HepG2 (cell line): Measurements from ENCODE around the gene MASP1. TPM values are rescaled to one million over a fixed set of nuclear protein-coding genes. Genes with fewer than 3 reads are reported as not detected.
A peak's percentile ranks its signal among the peaks of the same experiment; 100 is the strongest.

ENCODE experiments used
- ARHGAP35 ChIP-seq: sonication (generic); formaldehyde crosslinking; IDR thresholded peaks from 2 replicates; pipeline ENCODE4 v1.9.0; 2022; ENCODE audit warnings: mild to moderate bottlenecking, inconsistent platforms, moderate library complexity, missing genetic modification reagents, borderline replicate concordance
- BRD4 ChIP-seq: sonication (generic); formaldehyde crosslinking; IDR thresholded peaks from 2 replicates; pipeline ENCODE4 v1.4.0; 2020; ENCODE audit warnings: missing genetic modification reagents
- DNMT1 ChIP-seq: sonication (generic); formaldehyde crosslinking; IDR thresholded peaks from 2 replicates; pipeline ENCODE4 v1.5.1; 2020; ENCODE audit warnings: mild to moderate bottlenecking, missing genetic modification reagents
- DPF2 ChIP-seq: sonication (generic); formaldehyde crosslinking; IDR thresholded peaks from 2 replicates; pipeline ENCODE4 v1.4.0; 2020; ENCODE audit warnings: mild to moderate bottlenecking, low read depth, missing genetic modification reagents, borderline replicate concordance
- GATAD2A ChIP-seq: IDR thresholded peaks from 2 replicates; pipeline ENCODE4 v1.6.1; 2016
- HNF4A ChIP-seq: sonication (generic); formaldehyde crosslinking; IDR thresholded peaks from 2 replicates; pipeline ENCODE4 v1.4.0; 2020; ENCODE audit warnings: missing genetic modification reagents
- NKX3-1 ChIP-seq: sonication (generic); formaldehyde crosslinking; IDR thresholded peaks from 2 replicates; pipeline ENCODE4 v1.5.0; 2020; ENCODE audit warnings: missing genetic modification reagents
- RAD21 ChIP-seq: fragments of 450-650 bp; formaldehyde crosslinking; IDR thresholded peaks from 2 replicates; pipeline ENCODE4 v1.5.0; 2020; ENCODE audit warnings: mild to moderate bottlenecking
- REPIN1 ChIP-seq: sonication (generic); formaldehyde crosslinking; IDR thresholded peaks from 2 replicates; pipeline ENCODE4 v1.8.0; 2022; ENCODE audit warnings: missing genetic modification reagents, low read depth, mild to moderate bottlenecking, borderline replicate concordance
- RXRA ChIP-seq: sonication (generic); formaldehyde crosslinking; IDR thresholded peaks from 2 replicates; pipeline ENCODE4 v1.5.1; 2020; ENCODE audit warnings: missing genetic modification reagents
- TOPORS ChIP-seq: sonication (generic); formaldehyde crosslinking; IDR thresholded peaks from 2 replicates; pipeline ENCODE4 v1.8.0; 2023; ENCODE audit warnings: mild to moderate bottlenecking, missing genetic modification reagents
- ZMYM2 ChIP-seq: sonication (generic); formaldehyde crosslinking; IDR thresholded peaks from 2 replicates; pipeline ENCODE4 v1.8.0; 2022; ENCODE audit warnings: mild to moderate bottlenecking, missing genetic modification reagents
- ZNF225 ChIP-seq: sonication (generic); formaldehyde crosslinking; IDR thresholded peaks from 2 replicates; pipeline ENCODE4 v1.4.0; 2020; ENCODE audit warnings: mild to moderate bottlenecking, missing genetic modification reagents
- ZNF331 ChIP-seq: sonication (generic); formaldehyde crosslinking; IDR thresholded peaks from 2 replicates; pipeline ENCODE4 v1.4.0; 2020; ENCODE audit warnings: missing genetic modification reagents
- ZNF337 ChIP-seq: sonication (generic); formaldehyde crosslinking; IDR thresholded peaks from 2 replicates; pipeline ENCODE4 v1.5.1; 2020; ENCODE audit warnings: missing genetic modification reagents, low read depth, mild to moderate bottlenecking, borderline replicate concordance
- ZNF354B ChIP-seq: sonication (generic); formaldehyde crosslinking; IDR thresholded peaks from 2 replicates; pipeline ENCODE4 v1.8.0; 2022; ENCODE audit warnings: mild to moderate bottlenecking, missing genetic modification reagents
- ZNF468 ChIP-seq: sonication (generic); formaldehyde crosslinking; IDR thresholded peaks from 2 replicates; pipeline ENCODE4 v1.8.0; 2022; ENCODE audit warnings: mild to moderate bottlenecking, moderate library complexity, missing genetic modification reagents
- ZNF501 ChIP-seq: sonication (generic); formaldehyde crosslinking; IDR thresholded peaks from 2 replicates; pipeline ENCODE4 v1.5.1; 2020; ENCODE audit warnings: mild to moderate bottlenecking, moderate library complexity, missing genetic modification reagents
- ZNF607 ChIP-seq: sonication (generic); formaldehyde crosslinking; IDR thresholded peaks from 2 replicates; pipeline ENCODE4 v1.5.1; 2020; ENCODE audit warnings: missing genetic modification reagents, mild to moderate bottlenecking, borderline replicate concordance
- ZNF629 ChIP-seq: sonication (generic); formaldehyde crosslinking; conservative IDR thresholded peaks from 2 replicates; pipeline ENCODE4 v1.5.0; 2020; ENCODE audit warnings: missing genetic modification reagents
- polyA plus RNA-seq, 8 experiments: library from polyadenylated mRNA; depleted of rRNA in 3 of 8; stranded (reverse) in 7 of 8; unstranded in 1 of 8; fragments of >200 nt; fragmentation: Illumina TruSeq in 4 of 8; extraction: Trizol in 4 of 8; gene quantifications; 2 replicates each; pipeline versions ENCODE4 v1.2.1 to v1.2.3, GENCODE V29; 2011 to 2016; ENCODE audit warnings: low read depth in 4 of 8, missing spikeins in 1 of 8, mixed read lengths in 1 of 8; ENCODE audit not compliant: insufficient read depth in 1 of 8
- total RNA-seq, 5 experiments: library from RNA; depleted of rRNA; stranded (reverse); fragments of >200 nt; fragmentation: Illumina TruSeq; extraction: Trizol; gene quantifications; 2 replicates each; pipeline ENCODE4 v1.2.3, GENCODE V29; 2016; ENCODE audit warnings: low read depth in 1 of 5
- TF ChIP-seq, protein P1 (sequence below): sonication (generic); formaldehyde crosslinking; IDR thresholded peaks from 2 replicates; pipeline ENCODE4 v1.8.1; 2023; ENCODE audit warnings: missing genetic modification reagents, inconsistent platforms, borderline replicate concordance
- TF ChIP-seq, protein P2 (sequence below): IDR thresholded peaks from 2 replicates; pipeline ENCODE4 v1.6.1; 2016; ENCODE audit warnings: missing compliant biosample characterization, missing genetic modification reagents, borderline replicate concordance
- TF ChIP-seq, protein P3 (sequence below): sonication (generic); formaldehyde crosslinking; IDR thresholded peaks from 2 replicates; pipeline ENCODE4 v1.4.0; 2020; ENCODE audit warnings: low read depth, missing genetic modification reagents
- TF ChIP-seq, protein P4 (sequence below): IDR thresholded peaks from 2 replicates; pipeline ENCODE4 v1.6.1; 2016; ENCODE audit warnings: control low read depth

MASP1 gene
- total and polyA plus RNA-seq, 2 of the 13 experiments (the other 11 are each of a cell fraction or from before 2014, with no cell fraction given), result 10.8 to 56.0 TPM

DNA sequence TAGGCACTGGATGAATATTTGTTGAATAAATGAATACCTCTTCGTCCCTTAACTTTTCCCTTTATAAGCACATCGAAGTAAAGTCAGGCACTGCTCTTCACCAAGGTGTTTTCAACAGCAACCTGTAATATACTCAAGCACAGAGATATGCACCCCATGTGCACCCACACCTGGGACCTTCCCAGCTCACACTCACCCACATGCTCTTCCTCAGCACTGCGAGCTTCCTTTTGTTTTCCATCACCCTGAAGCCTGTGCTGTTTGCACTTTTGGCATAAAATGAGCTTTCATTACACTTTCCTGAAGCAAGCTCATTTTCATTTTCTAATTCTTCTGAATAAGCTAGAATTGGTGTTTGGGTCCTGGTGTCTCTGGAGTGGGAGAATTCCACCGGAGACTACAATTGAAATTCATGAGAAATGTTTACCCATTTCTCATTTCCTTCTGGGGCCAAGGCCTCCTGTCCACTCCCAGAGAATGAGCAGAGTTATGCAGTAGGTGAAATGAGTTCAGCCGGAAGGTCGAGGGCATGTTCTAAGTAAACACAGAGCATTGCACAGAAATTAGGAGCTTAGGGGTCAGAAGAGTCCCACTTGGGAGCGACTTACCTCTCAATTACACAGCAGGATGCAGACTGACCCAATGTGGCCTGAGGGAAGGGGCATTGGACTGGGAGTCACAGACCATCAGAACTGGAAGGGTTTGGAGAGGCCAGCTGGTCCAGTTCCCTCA lies 15.0 kb downstream of the MASP1 start (continued):
- TF ChIP-seq ZNF225 (no peak), ARHGAP35 (CRISPR knock-in tag) (no peak), ZMYM2 (no peak), ZNF354B (CRISPR knock-in tag) (no peak), ZNF337 (CRISPR knock-in tag) (no peak), TOPORS (no peak), DPF2 (CRISPR knock-in tag) (peak; percentile 95), RXRA (CRISPR knock-in tag) (peak; percentile 98), BRD4 (CRISPR knock-in tag) (no peak), ZNF607 (CRISPR knock-in tag) (no peak), ZNF331 (peak; percentile 72), RAD21 (no peak), NKX3-1 (CRISPR knock-in tag) (no peak), HNF4A (CRISPR knock-in tag) (peak; percentile 90), ZNF468 (CRISPR knock-in tag) (no peak), GATAD2A (CRISPR knock-in tag) (peak; percentile 99), REPIN1 (no peak), ZNF501 (peak; percentile 40; the same call in 1 of the 2 replicates), ZNF629 (peak; percentile 28; the same call in 1 of the 2 replicates), DNMT1 (CRISPR knock-in tag) (no peak)
- TF ChIP-seq, protein P1, sequence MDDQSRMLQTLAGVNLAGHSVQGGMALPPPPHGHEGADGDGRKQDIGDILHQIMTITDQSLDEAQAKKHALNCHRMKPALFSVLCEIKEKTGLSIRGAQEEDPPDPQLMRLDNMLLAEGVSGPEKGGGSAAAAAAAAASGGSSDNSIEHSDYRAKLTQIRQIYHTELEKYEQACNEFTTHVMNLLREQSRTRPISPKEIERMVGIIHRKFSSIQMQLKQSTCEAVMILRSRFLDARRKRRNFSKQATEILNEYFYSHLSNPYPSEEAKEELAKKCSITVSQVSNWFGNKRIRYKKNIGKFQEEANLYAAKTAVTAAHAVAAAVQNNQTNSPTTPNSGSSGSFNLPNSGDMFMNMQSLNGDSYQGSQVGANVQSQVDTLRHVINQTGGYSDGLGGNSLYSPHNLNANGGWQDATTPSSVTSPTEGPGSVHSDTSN, result no peak
- TF ChIP-seq, protein P2, sequence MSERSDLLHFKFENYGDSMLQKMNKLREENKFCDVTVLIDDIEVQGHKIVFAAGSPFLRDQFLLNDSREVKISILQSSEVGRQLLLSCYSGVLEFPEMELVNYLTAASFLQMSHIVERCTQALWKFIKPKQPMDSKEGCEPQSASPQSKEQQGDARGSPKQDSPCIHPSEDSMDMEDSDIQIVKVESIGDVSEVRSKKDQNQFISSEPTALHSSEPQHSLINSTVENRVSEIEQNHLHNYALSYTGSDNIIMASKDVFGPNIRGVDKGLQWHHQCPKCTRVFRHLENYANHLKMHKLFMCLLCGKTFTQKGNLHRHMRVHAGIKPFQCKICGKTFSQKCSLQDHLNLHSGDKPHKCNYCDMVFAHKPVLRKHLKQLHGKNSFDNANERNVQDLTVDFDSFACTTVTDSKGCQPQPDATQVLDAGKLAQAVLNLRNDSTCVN (CRISPR knock-in tag), result peak; percentile 79; the same call in 1 of the 2 replicates
- TF ChIP-seq, protein P3, sequence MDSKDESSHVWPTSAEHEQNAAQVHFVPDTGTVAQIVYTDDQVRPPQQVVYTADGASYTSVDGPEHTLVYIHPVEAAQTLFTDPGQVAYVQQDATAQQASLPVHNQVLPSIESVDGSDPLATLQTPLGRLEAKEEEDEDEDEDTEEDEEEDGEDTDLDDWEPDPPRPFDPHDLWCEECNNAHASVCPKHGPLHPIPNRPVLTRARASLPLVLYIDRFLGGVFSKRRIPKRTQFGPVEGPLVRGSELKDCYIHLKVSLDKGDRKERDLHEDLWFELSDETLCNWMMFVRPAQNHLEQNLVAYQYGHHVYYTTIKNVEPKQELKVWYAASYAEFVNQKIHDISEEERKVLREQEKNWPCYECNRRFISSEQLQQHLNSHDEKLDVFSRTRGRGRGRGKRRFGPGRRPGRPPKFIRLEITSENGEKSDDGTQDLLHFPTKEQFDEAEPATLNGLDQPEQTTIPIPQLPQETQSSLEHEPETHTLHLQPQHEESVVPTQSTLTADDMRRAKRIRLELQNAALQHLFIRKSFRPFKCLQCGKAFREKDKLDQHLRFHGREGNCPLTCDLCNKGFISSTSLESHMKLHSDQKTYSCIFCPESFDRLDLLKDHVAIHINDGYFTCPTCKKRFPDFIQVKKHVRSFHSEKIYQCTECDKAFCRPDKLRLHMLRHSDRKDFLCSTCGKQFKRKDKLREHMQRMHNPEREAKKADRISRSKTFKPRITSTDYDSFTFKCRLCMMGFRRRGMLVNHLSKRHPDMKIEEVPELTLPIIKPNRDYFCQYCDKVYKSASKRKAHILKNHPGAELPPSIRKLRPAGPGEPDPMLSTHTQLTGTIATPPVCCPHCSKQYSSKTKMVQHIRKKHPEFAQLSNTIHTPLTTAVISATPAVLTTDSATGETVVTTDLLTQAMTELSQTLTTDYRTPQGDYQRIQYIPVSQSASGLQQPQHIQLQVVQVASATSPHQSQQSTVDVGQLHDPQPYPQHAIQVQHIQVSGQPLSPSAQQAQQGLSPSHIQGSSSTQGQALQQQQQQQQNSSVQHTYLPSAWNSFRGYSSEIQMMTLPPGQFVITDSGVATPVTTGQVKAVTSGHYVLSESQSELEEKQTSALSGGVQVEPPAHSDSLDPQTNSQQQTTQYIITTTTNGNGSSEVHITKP (CRISPR knock-in tag), result no peak; the same call in none of the 2 replicates
- TF ChIP-seq, protein P4, sequence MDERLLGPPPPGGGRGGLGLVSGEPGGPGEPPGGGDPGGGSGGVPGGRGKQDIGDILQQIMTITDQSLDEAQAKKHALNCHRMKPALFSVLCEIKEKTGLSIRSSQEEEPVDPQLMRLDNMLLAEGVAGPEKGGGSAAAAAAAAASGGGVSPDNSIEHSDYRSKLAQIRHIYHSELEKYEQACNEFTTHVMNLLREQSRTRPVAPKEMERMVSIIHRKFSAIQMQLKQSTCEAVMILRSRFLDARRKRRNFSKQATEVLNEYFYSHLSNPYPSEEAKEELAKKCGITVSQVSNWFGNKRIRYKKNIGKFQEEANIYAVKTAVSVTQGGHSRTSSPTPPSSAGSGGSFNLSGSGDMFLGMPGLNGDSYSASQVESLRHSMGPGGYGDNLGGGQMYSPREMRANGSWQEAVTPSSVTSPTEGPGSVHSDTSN (CRISPR knock-in tag), result no peak
